C4-2B (cell line): ENCODE results near the gene ZNF407.

Experiments used
- CTCF ChIP-seq: fragments of 450-650 bp; conservative IDR thresholded peaks from 2 replicates; pipeline ENCODE4 v1.5.1; 2017; ENCODE audit warnings: mild to moderate bottlenecking
- ZFX ChIP-seq: fragments of 450-650 bp; IDR thresholded peaks from 2 replicates; pipeline ENCODE4 v1.6.1; 2017

- no peak for TF ChIP-seq CTCF
- TF ChIP-seq ZFX = no peak
Measured at GRCh38 chr18:75033516-75033915, 435.8 kb downstream of the ZNF407 start.
